Ovary (tissue), 9 donors: ENCODE results near the gene SIRT2. TPM values are rescaled to one million over a fixed set of nuclear protein-coding genes. Genes with fewer than 3 reads are reported as not detected.

ENCODE experiments used
- DNase-seq, 5 donors: peaks; one replicate each; pipeline ENCODE4 v3.0.0-alpha.2; 2019 to 2020
- H3K27ac ChIP-seq, 2 donors: fragments of 200-600 bp; one replicate each; pipeline versions ENCODE4 v1.5.1 to v1.8.0; 2019 to 2022
- H3K27me3 ChIP-seq: fragments of 200-600 bp; one replicate; pipeline ENCODE4 v1.8.0; 2022
- H3K36me3 ChIP-seq: fragments of 200-600 bp; sonication (generic); one replicate; pipeline ENCODE4 v1.5.1; 2019
- H3K4me1 ChIP-seq: one replicate; pipeline ENCODE4 v1.8.1; 2013; ENCODE audit warnings: mild to moderate bottlenecking, moderate library complexity; ENCODE audit not compliant: insufficient read depth
- H3K4me3 ChIP-seq: fragments of 200-600 bp; sonication (generic); one replicate; pipeline ENCODE4 v1.5.1; 2017
- H3K9me3 ChIP-seq, 2 donors: fragments of 200-600 bp in 1 of 2; sonication (generic) in 1 of 2; one replicate each; pipeline versions ENCODE4 v1.5.1 to v1.8.1; 2013 to 2019; ENCODE audit warnings: mild to moderate bottlenecking in 1 of 2, moderate library complexity in 1 of 2
- EP300 ChIP-seq: sonication (generic); formaldehyde crosslinking; IDR thresholded peaks from one replicate; pipeline ENCODE4 v1.6.1; 2017; ENCODE audit warnings: antibody characterized with exemption
- POLR2A ChIP-seq: fragments of 450-650 bp; IDR thresholded peaks from one replicate; pipeline ENCODE4 v1.6.1; 2017; ENCODE audit warnings: antibody characterized with exemption, mild to moderate bottlenecking, moderate library complexity
- WGBS, 3 donors: extraction: QIAGEN DNeasy Blood & Tissue Kit in 1 of 3; methylation state at CpG; one replicate each; pipeline versions ENCODE4 v1.1.5 to v1.1.7; 2013 to 2017; 5-methylcytosine and 5-hydroxymethylcytosine counted together
- intact Hi-C, 4 donors: fragments of 100-400 bp; cut with DNase I; formaldehyde crosslinking; loops; one replicate each; pipeline versions ENCODE4 v1.11.0 to v1.15.1; 2022 to 2023
- polyA plus RNA-seq, 2 donors: library from polyadenylated mRNA; stranded (reverse); fragments of 200-250 nt in 1 of 2; fragments of 350-450 nt in 1 of 2; fragmentation: Illumina TruSeq in 1 of 2; extraction: RNeasy Lipid Tissue Mini Kit (QIAGEN cat#74804) in 1 of 2; gene quantifications; one replicate each; pipeline ENCODE4 v1.2.3, GENCODE V29; 2013 to 2014
- total RNA-seq, 7 donors: library from RNA; depleted of rRNA in 2 of 7; stranded (reverse); fragments of >200 nt in 2 of 7; fragmentation: NEBNext Ultra II Directional in 3 of 7; extraction: Animal tissue kit (Norgen Biotek cat#: 25700) in 3 of 7; gene quantifications; one replicate each; pipeline versions ENCODE4 v1.1.0 to v1.2.4, GENCODE V29; 2016 to 2023
- TF ChIP-seq, protein P1 (sequence below), 3 donors: fragments of 450-650 bp in 2 of 3; fragments of 200-600 bp in 1 of 3; IDR thresholded peaks; one replicate each; pipeline versions ENCODE4 v1.5.1 to v1.8.0; 2016 to 2022; ENCODE audit warnings: antibody characterized with exemption in 3 of 3, mild to moderate bottlenecking in 1 of 3
- donor health status: DM: no; HTN: no; CAD: no; lungs with moderate emphysema.
- donor health status: DM: no; HTN: no; CAD: no.
- donor health status: Bipolar disorder and iron deficiency.
- donor health status: DM: yes; HTN: yes; CAD: no.
- donor health status: DM: no; HTN: no; CAD: no.
- donor health status: DM: yes; HTN: yes; CAD: no.

Gene SIRT2
- total and polyA plus RNA-seq, 9 donors: 46.1 to 64.9 (median 55.7) TPM

DNA sequence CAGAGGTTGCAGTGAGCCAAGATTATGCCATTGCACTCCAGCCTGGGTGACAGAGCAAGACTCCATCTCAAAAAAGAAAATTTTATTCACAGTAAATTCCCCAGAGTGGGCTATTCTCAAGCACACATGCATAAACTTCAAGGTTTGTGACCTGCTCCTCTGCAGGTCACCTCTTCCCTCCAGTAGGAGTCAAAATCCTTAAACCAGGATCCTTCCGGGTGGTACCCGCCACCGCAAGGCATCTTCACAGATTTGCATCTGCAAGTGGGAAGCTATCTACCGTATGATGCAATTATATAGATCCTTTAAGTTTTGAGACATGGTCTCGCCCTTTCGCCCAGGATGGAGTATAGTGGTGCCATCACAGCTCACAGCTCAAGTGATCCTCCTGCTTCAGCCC lies 64.8 kb downstream of the SIRT2 start:
- intact Hi-C loops: loop anchor here in 1 of 4 donors (10.0 kb wide), 1 partner anchor 190 kb away; the partner anchor contains the start of gene ACTN4
- no peak for TF ChIP-seq POLR2A
- TF ChIP-seq, protein P1, sequence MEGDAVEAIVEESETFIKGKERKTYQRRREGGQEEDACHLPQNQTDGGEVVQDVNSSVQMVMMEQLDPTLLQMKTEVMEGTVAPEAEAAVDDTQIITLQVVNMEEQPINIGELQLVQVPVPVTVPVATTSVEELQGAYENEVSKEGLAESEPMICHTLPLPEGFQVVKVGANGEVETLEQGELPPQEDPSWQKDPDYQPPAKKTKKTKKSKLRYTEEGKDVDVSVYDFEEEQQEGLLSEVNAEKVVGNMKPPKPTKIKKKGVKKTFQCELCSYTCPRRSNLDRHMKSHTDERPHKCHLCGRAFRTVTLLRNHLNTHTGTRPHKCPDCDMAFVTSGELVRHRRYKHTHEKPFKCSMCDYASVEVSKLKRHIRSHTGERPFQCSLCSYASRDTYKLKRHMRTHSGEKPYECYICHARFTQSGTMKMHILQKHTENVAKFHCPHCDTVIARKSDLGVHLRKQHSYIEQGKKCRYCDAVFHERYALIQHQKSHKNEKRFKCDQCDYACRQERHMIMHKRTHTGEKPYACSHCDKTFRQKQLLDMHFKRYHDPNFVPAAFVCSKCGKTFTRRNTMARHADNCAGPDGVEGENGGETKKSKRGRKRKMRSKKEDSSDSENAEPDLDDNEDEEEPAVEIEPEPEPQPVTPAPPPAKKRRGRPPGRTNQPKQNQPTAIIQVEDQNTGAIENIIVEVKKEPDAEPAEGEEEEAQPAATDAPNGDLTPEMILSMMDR (IDR thresholded peaks at IDR 0.05): no peak
- TF ChIP-seq EP300: no peak
- DNase-seq: peak in 1 of 5 donors; percentile 8
- H3K27me3 ChIP-seq: no peaks in the 10 kb centered on the region
- H3K36me3 ChIP-seq: no peaks in the 10 kb centered on the region
- H3K9me3 ChIP-seq: no peaks in the 10 kb centered on the region
- no peak overlapping the region for H3K4me3 ChIP-seq
- WGBS, 3 donors: 92 to 94% (median 94%) methylated on average over 6 of the region's 6 CpGs
- H3K4me1 ChIP-seq: peaks cover 7% of the 10 kb centered on the region
- no peak overlapping the region for H3K27ac ChIP-seq

DNA sequence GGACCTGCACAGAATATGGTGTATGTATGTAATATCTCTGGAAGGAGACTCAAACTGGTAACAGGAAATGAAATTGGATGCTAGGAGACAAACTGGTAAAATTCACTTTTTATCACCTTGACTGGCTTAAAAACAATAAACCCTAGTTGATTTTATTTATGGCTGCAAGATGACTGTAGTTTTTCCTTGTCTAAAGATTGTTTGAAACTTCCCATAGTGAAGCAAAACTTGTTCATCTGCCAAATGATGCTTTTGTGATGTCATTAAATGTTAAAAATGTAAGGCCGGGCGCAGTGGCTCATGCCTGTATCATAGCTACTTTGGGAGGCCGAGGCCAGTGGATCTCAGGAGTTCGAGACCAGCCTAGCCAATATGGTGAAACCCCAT lies 65.3 kb downstream of the SIRT2 start:
- WGBS, 3 donors: 87 to 93% (median 89%) methylated on average over 4 of the region's 4 CpGs
- Histone ChIP-seq H3K4me3 (no peak overlapping the region), H3K27ac (no peak overlapping the region), H3K9me3 (no peaks in the 10 kb centered on the region), H3K27me3 (no peaks in the 10 kb centered on the region), H3K4me1 (peaks cover 7% of the 10 kb centered on the region), H3K36me3 (no peaks in the 10 kb centered on the region)
- intact Hi-C loops: loop anchor here in 1 of 4 donors (10.0 kb wide), 1 partner anchor 189 kb away; the partner anchor contains the start of gene ACTN4
- no peak for DNase-seq
- TF ChIP-seq, protein P1 (IDR thresholded peaks at IDR 0.05): no peak
- TF ChIP-seq EP300: no peak
- no peak for TF ChIP-seq POLR2A

DNA sequence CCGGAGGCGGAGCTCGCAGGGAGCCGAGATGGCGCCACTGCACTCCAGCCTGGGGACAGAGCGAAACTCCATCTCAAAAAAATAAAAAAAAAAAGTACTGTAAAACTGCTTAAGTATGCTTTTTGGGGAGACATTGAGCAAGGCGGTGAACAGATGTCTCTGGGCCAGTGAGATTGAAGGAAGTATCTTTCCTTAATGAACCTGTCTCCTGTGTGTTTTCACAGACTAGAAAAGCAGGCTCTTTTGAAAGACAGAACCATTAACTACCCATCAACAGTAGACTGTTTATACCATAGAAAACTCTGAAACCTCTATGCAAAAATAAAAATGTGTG lies 66.4 kb downstream of the SIRT2 start:
- Histone ChIP-seq H3K9me3 (no peaks in the 10 kb centered on the region), H3K27ac (no peak overlapping the region), H3K27me3 (no peaks in the 10 kb centered on the region), H3K36me3 (no peaks in the 10 kb centered on the region), H3K4me1 (peaks cover 7% of the 10 kb centered on the region), H3K4me3 (no peak overlapping the region)
- no peak for DNase-seq
- TF ChIP-seq, protein P1 (IDR thresholded peaks at IDR 0.05): no peak
- TF ChIP-seq POLR2A (no peak), EP300 (no peak)
- WGBS, 3 donors: 87 to 89% (median 87%) methylated on average over 7 of the region's 7 CpGs
- intact Hi-C loops: loop anchor here in 1 of 4 donors (10.0 kb wide), 1 partner anchor 188 kb away; the partner anchor contains the start of gene ACTN4

DNA sequence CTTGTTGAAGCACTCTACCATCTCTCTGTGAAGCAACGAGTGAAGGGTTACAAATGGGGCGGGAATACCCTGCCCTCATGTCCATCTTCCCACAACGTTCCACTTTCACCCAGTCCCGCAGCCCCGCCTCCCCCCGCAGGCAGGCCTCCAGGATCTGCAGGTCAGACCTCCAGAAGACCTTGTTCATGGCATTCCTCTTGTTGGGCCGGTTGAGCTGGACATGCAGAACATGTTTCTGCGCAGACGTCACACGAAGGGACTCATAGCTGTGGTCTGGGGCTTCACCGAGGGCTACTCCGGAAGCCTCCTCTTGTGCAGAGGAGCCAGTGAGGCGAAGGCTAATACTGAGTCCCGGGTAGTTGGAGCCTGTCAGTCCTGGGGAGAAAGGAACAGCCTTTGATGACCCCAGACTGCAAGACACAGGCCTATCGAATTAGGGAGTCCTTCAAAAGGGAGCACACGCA lies 68.2 kb downstream of the SIRT2 start:
- Histone ChIP-seq H3K27me3 (no peaks in the 10 kb centered on the region), H3K36me3 (no peaks in the 10 kb centered on the region), H3K4me3 (peak overlapping the region; percentile 71), H3K27ac (peak overlapping the region; percentile 13 to 76), H3K9me3 (no peaks in the 10 kb centered on the region), H3K4me1 (peaks cover 7% of the 10 kb centered on the region)
- intact Hi-C loops: loop anchor here in 1 of 4 donors (10.0 kb wide), 1 partner anchor 186 kb away; the partner anchor contains the start of gene ACTN4
- WGBS, 3 donors: 0 to 7% (median 1%) methylated on average over 12 to 16 of the region's 16 CpGs
- peak; percentile 46 to 67 (median 61) for DNase-seq
- TF ChIP-seq EP300 (no peak), POLR2A (no peak)
- TF ChIP-seq, protein P1 (IDR thresholded peaks at IDR 0.05): peak in 1 of 3 donors; percentile 35
